Activated naive CD4-positive, alpha-beta T cell treated with anti-CD3 and anti-CD28 coated beads for 36 hours (primary cell): ENCODE data around the gene EVPL. TPM values are rescaled to one million over a fixed set of nuclear protein-coding genes. Genes with fewer than 3 reads are reported as not detected.

Source experiments
- CTCF ChIA-PET: fragments of 350-600 bp; sonication (Branson Sonifier 250); formaldehyde crosslinking; loops from one replicate; lab custom pipeline; 2021; ENCODE audit warnings: antibody characterized with exemption; lab: Charles Lee
- DNase-seq: peaks from one replicate; pipeline ENCODE4 v3.0.0-alpha.2; 2020
- H3K27ac Mint-ChIP-seq: one replicate; pipeline ENCODE4 v1.8.0; 2021; ENCODE audit warnings: mild to moderate bottlenecking, mixed read lengths
- H3K27me3 Mint-ChIP-seq: one replicate; pipeline ENCODE4 v1.8.0; 2021; ENCODE audit warnings: low read depth, mixed read lengths
- H3K36me3 Mint-ChIP-seq: one replicate; pipeline ENCODE4 v1.8.0; 2021; ENCODE audit warnings: low read depth, mixed read lengths
- H3K4me1 Mint-ChIP-seq: one replicate; pipeline ENCODE4 v1.8.0; 2021; ENCODE audit warnings: low read depth, mixed read lengths
- H3K4me3 Mint-ChIP-seq: one replicate; pipeline ENCODE4 v1.8.0; 2021; ENCODE audit warnings: mild to moderate bottlenecking, moderate library complexity, mixed read lengths
- H3K9me3 Mint-ChIP-seq: one replicate; pipeline ENCODE4 v1.8.0; 2021; ENCODE audit warnings: mixed read lengths
- intact Hi-C: fragments of 100-400 bp; cut with micrococcal nuclease; formaldehyde crosslinking; loops from one replicate; pipeline ENCODE4 v1.15.1; 2023
- total RNA-seq, 2 experiments: library from RNA; stranded (reverse); gene quantifications; one replicate each; pipeline ENCODE4 v1.2.3, GENCODE V29; 2021

The EVPL gene
- total RNA-seq, 2 experiments from 2014 or later: 0.14 TPM; not detected in 1

GRCh38 chr17:75965468-75965867 is 61.6 kb downstream of the EVPL start:
- CTCF ChIA-PET: interaction anchor here (0.6 to 1.2 kb wide), 3 partner anchors 49 to 217 kb away, joined by 3 to 4 read pairs (median 3); no protein-coding TSS in a partner anchor
- H3K9me3 Mint-ChIP-seq: no peaks in the 10 kb centered on the region
- peaks cover 3% of the 10 kb centered on the region for H3K36me3 Mint-ChIP-seq
- peaks cover 11% of the 10 kb centered on the region for H3K4me1 Mint-ChIP-seq
- no peak overlapping the region for H3K4me3 Mint-ChIP-seq
- no peak for DNase-seq
- H3K27me3 Mint-ChIP-seq: no peaks in the 10 kb centered on the region
- H3K27ac Mint-ChIP-seq: no peak overlapping the region
- intact Hi-C loops: no loop called here

GRCh38 chr17:75959839-75960511 is 67.1 kb downstream of the EVPL start:
- Mint-ChIP-seq H3K36me3 (peaks cover 8% of the 10 kb centered on the region), H3K4me3 (no peak overlapping the region), H3K9me3 (no peaks in the 10 kb centered on the region), H3K27ac (no peak overlapping the region), H3K27me3 (no peaks in the 10 kb centered on the region), H3K4me1 (peaks cover 9% of the 10 kb centered on the region)
- CTCF ChIA-PET: interaction anchor here (1.4 kb wide), 1 partner anchor 14 kb away, joined by 3 read pairs; no protein-coding TSS in a partner anchor
- no peak for DNase-seq
- intact Hi-C loops: no loop called here

- Mint-ChIP-seq H3K4me3 (no peak overlapping the region), H3K27ac (no peak overlapping the region), H3K36me3 (peaks cover 9% of the 10 kb centered on the region), H3K4me1 (peaks cover 5% of the 10 kb centered on the region), H3K27me3 (no peaks in the 10 kb centered on the region), H3K9me3 (no peaks in the 10 kb centered on the region)
- intact Hi-C loops: no loop called here
- CTCF ChIA-PET: interaction anchor here (1.4 kb wide), 1 partner anchor 13 kb away, joined by 3 read pairs; no protein-coding TSS in a partner anchor
- DNase-seq: no peak
These were observed 67.9 kb downstream of the EVPL start for GRCh38 chr17:75959051-75959838.

Other genes starting within 250 kb of the EVPL start
- gene UNK, start 242.5 kb downstream of the EVPL start, total RNA-seq: 10 to 100 TPM; 19.1 to 21.4 TPM
- 10 to 100 TPM; 98.5 to 99.1 TPM for gene UNC13D, start 182.9 kb downstream of the EVPL start, total RNA-seq
- 10 to 100 TPM; 65.0 to 68.7 TPM for gene WBP2, start 172.0 kb downstream of the EVPL start, total RNA-seq
- gene TRIM47, start 148.7 kb downstream of the EVPL start, total RNA-seq: 1 to 10 TPM; 8.1 to 9.6 TPM
- 10 to 100 TPM; 24.5 to 25.5 TPM for gene TRIM65, start 130.4 kb downstream of the EVPL start, total RNA-seq
- gene MRPL38, start 122.4 kb downstream of the EVPL start, total RNA-seq: 100 to 1,000 TPM; 109 to 117 TPM
- gene FBF1, start 86.3 kb downstream of the EVPL start, total RNA-seq: 10 to 100 TPM; 20.7 to 21.0 TPM
- gene ACOX1, start 48.1 kb downstream of the EVPL start, total RNA-seq: 10 to 100 TPM; 31.4 to 34.9 TPM
- gene TEN1, start 48.1 kb downstream of the EVPL start, total RNA-seq: 10 to 100 TPM in 1 of 2 experiments, 1 to 10 TPM in 1; 9.7 to 12.2 TPM
- gene CDK3, start 26.5 kb downstream of the EVPL start, total RNA-seq: 1 to 10 TPM; 3.1 to 5.0 TPM
- gene SRP68, start 45.2 kb upstream of the EVPL start, total RNA-seq: 100 to 1,000 TPM; 127 to 131 TPM
- 1 to 10 TPM; 3.3 to 3.6 TPM for gene GALR2, start 47.5 kb upstream of the EVPL start, total RNA-seq
- gene ZACN, start 51.9 kb upstream of the EVPL start, total RNA-seq: 1 to 10 TPM; 6.4 to 6.5 TPM
- 10 to 100 TPM; 43.5 to 46.6 TPM for gene EXOC7, start 76.5 kb upstream of the EVPL start, total RNA-seq
- gene FOXJ1, start 113.9 kb upstream of the EVPL start, total RNA-seq: under 1 TPM; 0.60 to 0.84 TPM
- 10 to 100 TPM; 38.1 to 45.3 TPM for gene RNF157, start 213.2 kb upstream of the EVPL start, total RNA-seq
- 100 to 1,000 TPM; 467 to 472 TPM for gene UBALD2, start 238.0 kb upstream of the EVPL start, total RNA-seq